ENCODE measurements around the gene RBM25. TPM values are rescaled to one million over a fixed set of nuclear protein-coding genes. Genes with fewer than 3 reads are reported as not detected.

RBM25 gene
- total and polyA plus RNA-seq, 3 donors from 2014 or later: 30.6 to 132 (median 113) TPM

- H3K36me3 ChIP-seq (ENCODE audit: low read depth, missing control alignments): no peaks in the 10 kb centered on the region
- intact Hi-C loops (cut with DNase I; ENCODE audit: low total_unique reads): no loop called here
- TF ChIP-seq POLR2A (IDR thresholded peaks at IDR 0.05): no peak
- no peak for TF ChIP-seq CTCF (IDR thresholded peaks at IDR 0.05)
- H3K27ac ChIP-seq: no peak overlapping the region
- 87 to 93% methylated on average over 11 of the region's 11 CpGs for whole genome bisulfite sequencing, 2 donors
- DNase-seq: no peak
- no peaks in the 10 kb centered on the region for H3K9me3 ChIP-seq
- no peak overlapping the region for H3K4me3 ChIP-seq
- no peaks in the 10 kb centered on the region for H3K4me1 ChIP-seq
- H3K27me3 ChIP-seq: no peaks in the 10 kb centered on the region
Observed at GRCh38 chr14:73170686-73171085, 112.4 kb downstream of the RBM25 start.

GRCh38 chr14:73172500-73172899, 114.2 kb downstream of the RBM25 start:
- H3K27ac ChIP-seq: no peak overlapping the region
- H3K36me3 ChIP-seq (ENCODE audit: low read depth, missing control alignments): no peaks in the 10 kb centered on the region
- 84 to 88% methylated on average over 3 of the region's 3 CpGs for WGBS, 2 donors

GRCh38 chr14:73173092-73173735, 114.9 kb downstream of the RBM25 start:
- TF ChIP-seq POLR2A (IDR thresholded peaks at IDR 0.05): no peak
- peak in 2 of 3 experiments; percentile 14 to 50 for TF ChIP-seq CTCF (IDR thresholded peaks at IDR 0.05)
- H3K27ac ChIP-seq: no peak overlapping the region
- no peak for DNase-seq
- no peaks in the 10 kb centered on the region for H3K27me3 ChIP-seq
- H3K4me1 ChIP-seq: no peaks in the 10 kb centered on the region
- H3K4me3 ChIP-seq: no peak overlapping the region
- 52 to 61% methylated on average over 3 of the region's 3 CpGs for WGBS, 2 donors
- H3K9me3 ChIP-seq: no peaks in the 10 kb centered on the region
- intact Hi-C loops (cut with DNase I; ENCODE audit: low total_unique reads): no loop called here
- no peaks in the 10 kb centered on the region for H3K36me3 ChIP-seq (ENCODE audit: low read depth, missing control alignments)

More at GRCh38 chr14:73172500-73172899, 114.2 kb downstream of the RBM25 start:
- Histone ChIP-seq H3K4me1 (no peaks in the 10 kb centered on the region), H3K4me3 (no peak overlapping the region), H3K9me3 (no peaks in the 10 kb centered on the region), H3K27me3 (no peaks in the 10 kb centered on the region)
- no peak for TF ChIP-seq POLR2A (IDR thresholded peaks at IDR 0.05)
- no peak for TF ChIP-seq CTCF (IDR thresholded peaks at IDR 0.05)
- DNase-seq: no peak
- intact Hi-C loops (cut with DNase I; ENCODE audit: low total_unique reads): no loop called here

Small RNAs within 50 kb of the gene (small RNA-seq; reads per million reads assigned to genes)
- gene RN7SL586P: 0 reads per million in 2 donors

Other genes with a start within 250 kb of the RBM25 start
- gene DPF3, start 164.4 kb upstream of the RBM25 start, total RNA-seq: 10 to 100 TPM; 14.6 to 41.6 TPM
- gene DPF3, start 164.4 kb upstream of the RBM25 start, polyA plus RNA-seq (ENCODE audit: insufficient read depth, low read depth, low replicate concordance): 26.4 TPM
- 10 to 100 TPM; 35.6 to 38.0 TPM for gene DCAF4, start 132.1 kb upstream of the RBM25 start, total RNA-seq
- gene DCAF4, start 132.1 kb upstream of the RBM25 start, polyA plus RNA-seq (ENCODE audit: insufficient read depth, low read depth, low replicate concordance): 19.2 TPM
- 10 to 100 TPM; 30.6 to 39.6 TPM for gene ZFYVE1, start 31.4 kb upstream of the RBM25 start, total RNA-seq
- 29.0 TPM for gene ZFYVE1, start 31.4 kb upstream of the RBM25 start, polyA plus RNA-seq (ENCODE audit: insufficient read depth, low read depth, low replicate concordance)
- 10 to 100 TPM; 65.7 to 78.4 TPM for gene PSEN1, start 78.0 kb downstream of the RBM25 start, total RNA-seq
- gene PSEN1, start 78.0 kb downstream of the RBM25 start, polyA plus RNA-seq (ENCODE audit: insufficient read depth, low read depth, low replicate concordance): 94.9 TPM
- gene PAPLN, start 179.0 kb downstream of the RBM25 start, total RNA-seq: 10 to 100 TPM; 24.5 to 33.4 TPM
- gene PAPLN, start 179.0 kb downstream of the RBM25 start, polyA plus RNA-seq (ENCODE audit: insufficient read depth, low read depth, low replicate concordance): 12.4 TPM

Measured in testis (tissue), 3 donors.